GM18909 (cell line): ENCODE results near the gene MAGI2.

Experiments used
- ATAC-seq: cut with Tn5 transposase; IDR thresholded peaks from one replicate; pipeline ENCODE4 v1.9.1; 2021; ENCODE audit warnings: mild to moderate bottlenecking; ENCODE audit not compliant: unreplicated experiment, poor library complexity

Gene MAGI2

GRCh38 chr7:78055001-78055573 lies 1398.4 kb downstream of the MAGI2 start:
- no peak for ATAC-seq

- no peak for ATAC-seq
Observed at GRCh38 chr7:78052112-78052511, 1401.4 kb downstream of the MAGI2 start.

- ATAC-seq: no peak
Observed at GRCh38 chr7:78047800-78048199, 1405.7 kb downstream of the MAGI2 start.

- no peak for ATAC-seq
Observed at GRCh38 chr7:78043159-78043558, 1410.3 kb downstream of the MAGI2 start.

- ATAC-seq: no peak
Observed at GRCh38 chr7:78041423-78041822, 1412.0 kb downstream of the MAGI2 start.

GRCh38 chr7:78039790-78040776 lies 1413.4 kb downstream of the MAGI2 start:
- ATAC-seq: peak; percentile 93

GRCh38 chr7:78038465-78039080 lies 1414.9 kb downstream of the MAGI2 start:
- no peak for ATAC-seq

GRCh38 chr7:78037603-78038002 lies 1415.9 kb downstream of the MAGI2 start:
- ATAC-seq: no peak

- no peak for ATAC-seq
Observed at GRCh38 chr7:78033410-78033809, 1420.1 kb downstream of the MAGI2 start.

- ATAC-seq: no peak
Observed at GRCh38 chr7:78026492-78026891, 1427.0 kb downstream of the MAGI2 start.

- ATAC-seq: no peak
Observed at GRCh38 chr7:78024591-78024990, 1428.9 kb downstream of the MAGI2 start.

- no peak for ATAC-seq
Observed at GRCh38 chr7:78023191-78023590, 1430.3 kb downstream of the MAGI2 start.

GRCh38 chr7:78022165-78022564 lies 1431.3 kb downstream of the MAGI2 start:
- ATAC-seq: no peak

- ATAC-seq: no peak
Observed at GRCh38 chr7:78020874-78021249, 1432.6 kb downstream of the MAGI2 start.

GRCh38 chr7:78020136-78020873 lies 1433.2 kb downstream of the MAGI2 start:
- peak; percentile 49 for ATAC-seq

- ATAC-seq: peak; percentile 86
Observed at GRCh38 chr7:78019447-78020135, 1433.9 kb downstream of the MAGI2 start.

- ATAC-seq: peak; percentile 27
Observed at GRCh38 chr7:78018641-78019446, 1434.6 kb downstream of the MAGI2 start.

GRCh38 chr7:78017591-78018100 lies 1435.8 kb downstream of the MAGI2 start:
- no peak for ATAC-seq
